ENCODE data around the gene GRAMD4. TPM values are rescaled to one million over a fixed set of nuclear protein-coding genes. Genes with fewer than 3 reads are reported as not detected.

GRAMD4 gene
- total RNA-seq, 1 experiment from 2014 or later: 19.8 TPM

- H3K23ac ChIP-seq (ENCODE audit: insufficient read length, low read depth, low read length): no peak overlapping the region
- H4K8ac ChIP-seq (replicated peaks; ENCODE audit: insufficient read length, low read depth, low read length): no peak overlapping the region
- H3K27me3 ChIP-seq (ENCODE audit: insufficient read depth, low read length): no peaks in the 10 kb centered on the region
- no peak overlapping the region for H2BK12ac ChIP-seq (ENCODE audit: insufficient read length, low read depth, low read length)
- H3T11ph ChIP-seq (ENCODE audit: low read length): no peak overlapping the region
- H3K4me1 Mint-ChIP-seq: peaks cover 0 to 9% of the 10 kb centered on the region in 2 experiments; a peak in 1 of 4 replicates
- DNase-seq: no peak
- no peaks in the 10 kb centered on the region for H3K9me3 Mint-ChIP-seq
- H3K4me2 ChIP-seq (ENCODE audit: insufficient read depth, insufficient read length, low read length): no peak overlapping the region
- H4K91ac ChIP-seq (ENCODE audit: insufficient read length, low read depth, low read length): no peak overlapping the region
- no peak overlapping the region for H4K5ac ChIP-seq (ENCODE audit: insufficient read length, low read depth, low read length)
- H4K20me1 ChIP-seq (ENCODE audit: control insufficient read depth, insufficient read depth, insufficient read length): peaks cover 6% of the 10 kb centered on the region
- H3K79me1 ChIP-seq (ENCODE audit: insufficient read depth, low read depth, low read length, poor library complexity, severe bottlenecking): no peaks in the 10 kb centered on the region
- H3K23me2 ChIP-seq (ENCODE audit: insufficient read length, low read depth, low read length, poor library complexity, severe bottlenecking): no peaks in the 10 kb centered on the region
- H3K27me3 Mint-ChIP-seq (ENCODE audit: low read depth): no peaks in the 10 kb centered on the region
- no peak overlapping the region for H2BK15ac ChIP-seq (ENCODE audit: low read depth, low read length)
- no peak overlapping the region for H2BK20ac ChIP-seq (ENCODE audit: low read depth, low read length, poor library complexity, severe bottlenecking)
- no peak overlapping the region for H3K14ac ChIP-seq (ENCODE audit: insufficient read depth, low read length)
- H3K9me3 ChIP-seq (ENCODE audit: control insufficient read depth, low read depth, low read length): no peaks in the 10 kb centered on the region
- H2AK5ac ChIP-seq (ENCODE audit: insufficient read length, low read length): no peak overlapping the region
- no peak overlapping the region for H3K4me3 Mint-ChIP-seq
- no peak overlapping the region for H3K56ac ChIP-seq (ENCODE audit: insufficient read length, low read depth, low read length)
- no peak overlapping the region for H3K18ac ChIP-seq (ENCODE audit: insufficient read length, low read depth, low read length)
- no peak overlapping the region for H3K4ac ChIP-seq (ENCODE audit: low read depth, low read length)
- TF ChIP-seq, protein P1, sequence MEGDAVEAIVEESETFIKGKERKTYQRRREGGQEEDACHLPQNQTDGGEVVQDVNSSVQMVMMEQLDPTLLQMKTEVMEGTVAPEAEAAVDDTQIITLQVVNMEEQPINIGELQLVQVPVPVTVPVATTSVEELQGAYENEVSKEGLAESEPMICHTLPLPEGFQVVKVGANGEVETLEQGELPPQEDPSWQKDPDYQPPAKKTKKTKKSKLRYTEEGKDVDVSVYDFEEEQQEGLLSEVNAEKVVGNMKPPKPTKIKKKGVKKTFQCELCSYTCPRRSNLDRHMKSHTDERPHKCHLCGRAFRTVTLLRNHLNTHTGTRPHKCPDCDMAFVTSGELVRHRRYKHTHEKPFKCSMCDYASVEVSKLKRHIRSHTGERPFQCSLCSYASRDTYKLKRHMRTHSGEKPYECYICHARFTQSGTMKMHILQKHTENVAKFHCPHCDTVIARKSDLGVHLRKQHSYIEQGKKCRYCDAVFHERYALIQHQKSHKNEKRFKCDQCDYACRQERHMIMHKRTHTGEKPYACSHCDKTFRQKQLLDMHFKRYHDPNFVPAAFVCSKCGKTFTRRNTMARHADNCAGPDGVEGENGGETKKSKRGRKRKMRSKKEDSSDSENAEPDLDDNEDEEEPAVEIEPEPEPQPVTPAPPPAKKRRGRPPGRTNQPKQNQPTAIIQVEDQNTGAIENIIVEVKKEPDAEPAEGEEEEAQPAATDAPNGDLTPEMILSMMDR (conservative IDR thresholded peaks at IDR 0.05): no peak
- H3K27ac ChIP-seq (ENCODE audit: insufficient read length, low read depth, low read length): no peak overlapping the region
- no peaks in the 10 kb centered on the region for H3K79me2 ChIP-seq (ENCODE audit: insufficient read depth, low read length)
- no peak overlapping the region for H3K27ac Mint-ChIP-seq
- no peak overlapping the region for H2AFZ ChIP-seq (ENCODE audit: low read length)
- H2BK120ac ChIP-seq (ENCODE audit: low read depth, low read length, poor library complexity, severe bottlenecking): no peak overlapping the region
- peaks cover 6 to 26% (median 24%) of the 10 kb centered on the region in 3 experiments; a peak in 6 of 7 replicates for H3K36me3 Mint-ChIP-seq (ENCODE audit: insufficient read depth in 1 of 3, low read depth in 3 of 3)
- H2BK5ac ChIP-seq (ENCODE audit: insufficient read length, low read length): no peak overlapping the region
- WGBS (ENCODE audit: extremely low coverage, insufficient read length, low lambda C conversion rate): no CpG with 5 or more reads among the region's 9 CpGs
- H3K9ac ChIP-seq (ENCODE audit: extremely low read depth, insufficient read length, low read length): no peak overlapping the region
- no peaks in the 10 kb centered on the region for H3K4me1 ChIP-seq (ENCODE audit: insufficient read depth, low read length)
Observed at GRCh38 chr22:46723882-46724281, 103.7 kb downstream of the GRAMD4 start.

Measured in H9 (cell line).